Prostate gland (tissue), 2 donors: ENCODE measurements around the gene RET. TPM values are rescaled to one million over a fixed set of nuclear protein-coding genes. Genes with fewer than 3 reads are reported as not detected.

ENCODE experiments used
- DNase-seq: peaks from one replicate; pipeline ENCODE4 v3.0.0-alpha.2; 2019; ENCODE audit warnings: low spot score
- H3K27ac ChIP-seq, 2 donors: fragments of 200-600 bp; sonication (generic); 2 replicates each; pipeline ENCODE4 v1.5.1; 2017 to 2019
- H3K27me3 ChIP-seq: fragments of 200-600 bp; sonication (generic); replicated peaks from 2 replicates; pipeline ENCODE4 v1.5.1; 2019; ENCODE audit not compliant: insufficient read depth
- H3K36me3 ChIP-seq, 2 donors: fragments of 200-600 bp; sonication (generic); 1 replicate in 1 of 2; 2 replicates in 1 of 2; pipeline versions ENCODE4 v1.5.1 to v1.8.1; 2017 to 2019
- H3K4me1 ChIP-seq: fragments of 200-600 bp; sonication (generic); replicated peaks from 2 replicates; pipeline ENCODE4 v1.5.1; 2019
- H3K4me3 ChIP-seq, 2 donors: fragments of 200-600 bp; sonication (generic); 2 replicates each; pipeline ENCODE4 v1.5.1; 2017 to 2019
- H3K9me3 ChIP-seq: fragments of 200-600 bp; sonication (generic); 2 replicates; pipeline ENCODE4 v1.5.1; 2017
- POLR2A ChIP-seq: fragments of 450-650 bp; IDR thresholded peaks from one replicate; pipeline ENCODE4 v1.6.1; 2016; ENCODE audit warnings: antibody characterized with exemption, mild to moderate bottlenecking
- POLR2AphosphoS5 ChIP-seq: sonication (generic); formaldehyde crosslinking; IDR thresholded peaks from one replicate; pipeline ENCODE4 v1.6.1; 2017; ENCODE audit warnings: antibody characterized with exemption
- WGBS: methylation state at CpG from one replicate; pipeline ENCODE4 v1.1.5; 2018; 5-methylcytosine and 5-hydroxymethylcytosine counted together
- intact Hi-C: fragments of 100-400 bp; cut with DNase I; formaldehyde crosslinking; loops from one replicate; pipeline ENCODE4 v1.14.2; 2022
- total RNA-seq, 2 donors: library from RNA; depleted of rRNA; stranded (reverse); fragments of >200 nt; gene quantifications; one replicate each; pipeline ENCODE4 v1.1.0, GENCODE V29; 2016
- TF ChIP-seq, protein P1 (sequence below), 4 experiments: fragments of 200-600 bp in 2 of 4; fragments of 450-650 bp in 2 of 4; sonication (generic) in 2 of 4; IDR thresholded peaks; 1 replicate in 3 of 4; 2 replicates in 1 of 4; pipeline ENCODE4 v1.5.1; 2016 to 2019; ENCODE audit warnings: antibody characterized with exemption in 4 of 4, mild to moderate bottlenecking in 2 of 4, moderate library complexity in 2 of 4

RET gene
- total RNA-seq, 2 donors from 2014 or later: 3.6 to 8.7 TPM

DNA sequence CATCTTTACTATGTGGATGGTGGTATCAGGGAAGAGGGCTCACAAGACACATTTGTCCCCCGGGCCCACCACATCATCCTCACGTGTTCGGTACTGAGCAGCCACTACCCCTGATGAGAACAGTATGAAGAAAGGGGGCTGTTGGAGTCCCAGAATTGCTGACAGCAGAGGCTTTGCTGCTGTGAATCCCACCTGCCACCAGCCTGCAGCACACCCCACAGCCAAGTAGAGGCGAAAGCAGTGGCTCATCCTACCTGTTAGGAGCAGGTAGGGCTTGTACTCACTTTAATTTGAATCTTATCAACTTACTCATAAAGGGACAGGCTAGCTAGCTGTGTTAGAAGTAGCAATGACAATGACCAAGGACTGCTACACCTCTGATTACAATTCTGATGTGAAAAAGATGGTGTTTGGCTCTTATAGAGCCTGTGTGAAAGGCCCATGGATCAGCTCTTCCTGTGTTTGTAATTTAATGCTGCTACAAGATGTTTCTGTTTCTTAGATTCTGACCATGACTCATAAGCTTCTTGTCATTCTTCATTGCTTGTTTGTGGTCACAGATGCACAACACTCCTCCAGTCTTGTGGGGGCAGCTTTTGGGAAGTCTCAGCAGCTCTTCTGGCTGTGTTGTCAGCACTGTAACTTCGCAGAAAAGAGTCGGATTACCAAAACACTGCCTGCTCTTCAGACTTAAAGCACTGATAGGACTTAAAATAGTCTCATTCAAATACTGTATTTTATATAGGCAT, 52.3 kb downstream of the RET start:
- DNase-seq: no peak
- H3K4me1 ChIP-seq: no peaks in the 10 kb centered on the region
- TF ChIP-seq POLR2AphosphoS5 (no peak), POLR2A (no peak)
- TF ChIP-seq, protein P1, sequence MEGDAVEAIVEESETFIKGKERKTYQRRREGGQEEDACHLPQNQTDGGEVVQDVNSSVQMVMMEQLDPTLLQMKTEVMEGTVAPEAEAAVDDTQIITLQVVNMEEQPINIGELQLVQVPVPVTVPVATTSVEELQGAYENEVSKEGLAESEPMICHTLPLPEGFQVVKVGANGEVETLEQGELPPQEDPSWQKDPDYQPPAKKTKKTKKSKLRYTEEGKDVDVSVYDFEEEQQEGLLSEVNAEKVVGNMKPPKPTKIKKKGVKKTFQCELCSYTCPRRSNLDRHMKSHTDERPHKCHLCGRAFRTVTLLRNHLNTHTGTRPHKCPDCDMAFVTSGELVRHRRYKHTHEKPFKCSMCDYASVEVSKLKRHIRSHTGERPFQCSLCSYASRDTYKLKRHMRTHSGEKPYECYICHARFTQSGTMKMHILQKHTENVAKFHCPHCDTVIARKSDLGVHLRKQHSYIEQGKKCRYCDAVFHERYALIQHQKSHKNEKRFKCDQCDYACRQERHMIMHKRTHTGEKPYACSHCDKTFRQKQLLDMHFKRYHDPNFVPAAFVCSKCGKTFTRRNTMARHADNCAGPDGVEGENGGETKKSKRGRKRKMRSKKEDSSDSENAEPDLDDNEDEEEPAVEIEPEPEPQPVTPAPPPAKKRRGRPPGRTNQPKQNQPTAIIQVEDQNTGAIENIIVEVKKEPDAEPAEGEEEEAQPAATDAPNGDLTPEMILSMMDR (IDR thresholded peaks at IDR 0.05): no peak

DNA sequence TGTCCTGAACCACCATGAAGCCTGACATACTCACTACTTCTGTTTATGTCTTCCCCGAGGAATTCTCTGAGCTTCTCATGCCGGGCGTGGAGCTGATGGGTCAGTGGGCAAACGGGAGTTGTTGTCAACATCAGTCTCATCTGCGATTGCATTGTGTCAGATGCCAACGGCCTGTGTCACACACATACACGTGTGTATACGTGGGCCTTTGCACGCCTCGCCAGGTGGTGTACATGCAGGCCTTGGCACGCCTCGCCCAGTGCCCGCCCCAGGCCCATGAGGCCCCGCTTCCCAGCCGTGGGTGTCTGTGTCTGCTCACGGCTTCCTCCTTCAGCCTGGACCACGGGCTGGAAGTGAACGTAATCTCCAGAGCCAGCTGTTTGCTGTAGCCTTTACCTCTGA, 53.9 kb downstream of the RET start:
- Histone ChIP-seq H3K27me3 (no peaks in the 10 kb centered on the region), H3K4me3 (no peak overlapping the region), H3K36me3 (no peaks in the 10 kb centered on the region), H3K4me1 (no peaks in the 10 kb centered on the region), H3K27ac (no peak overlapping the region), H3K9me3 (no peaks in the 10 kb centered on the region)
- TF ChIP-seq POLR2A (no peak), POLR2AphosphoS5 (no peak)
- TF ChIP-seq, protein P1 (IDR thresholded peaks at IDR 0.05): no peak
- DNase-seq: no peak
- intact Hi-C loops: no loop called here
- WGBS: 66% methylated on average over 18 of the region's 18 CpGs

More for the DNA sequence above, 52.3 kb downstream of the RET start:
- Histone ChIP-seq H3K27ac (no peak overlapping the region), H3K9me3 (no peaks in the 10 kb centered on the region), H3K27me3 (no peaks in the 10 kb centered on the region), H3K36me3 (no peaks in the 10 kb centered on the region), H3K4me3 (no peak overlapping the region)
- intact Hi-C loops: no loop called here
- 81% methylated on average over 6 of the region's 6 CpGs for WGBS

DNA sequence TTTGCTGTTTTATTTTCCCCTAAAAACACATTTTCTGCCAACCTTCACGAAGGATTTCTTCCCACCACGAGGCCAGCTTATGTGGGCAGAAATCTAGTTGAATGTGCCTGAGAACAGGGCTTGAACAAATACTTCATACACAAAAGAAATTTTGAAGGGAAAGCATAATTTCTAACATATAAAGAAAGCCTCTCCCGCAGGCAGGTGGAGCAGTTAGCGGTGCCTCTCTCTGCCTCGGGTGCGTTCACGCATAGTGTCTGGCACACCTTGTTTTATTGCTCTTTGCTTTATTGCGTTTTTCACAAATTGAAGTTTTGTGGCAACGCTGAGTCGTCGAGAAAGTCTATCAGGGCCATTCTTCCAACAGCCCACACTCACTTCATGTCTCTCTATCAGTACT, 54.4 kb downstream of the RET start:
- no peaks in the 10 kb centered on the region for H3K9me3 ChIP-seq
- TF ChIP-seq POLR2AphosphoS5: no peak
- TF ChIP-seq, protein P1 (IDR thresholded peaks at IDR 0.05): no peak
- TF ChIP-seq POLR2A: no peak
- no peak overlapping the region for H3K27ac ChIP-seq
- intact Hi-C loops: no loop called here
- H3K4me3 ChIP-seq: no peak overlapping the region
- no peaks in the 10 kb centered on the region for H3K4me1 ChIP-seq
- no peaks in the 10 kb centered on the region for H3K36me3 ChIP-seq
- 53% methylated on average over 11 of the region's 11 CpGs for WGBS
- no peak for DNase-seq
- no peaks in the 10 kb centered on the region for H3K27me3 ChIP-seq

DNA sequence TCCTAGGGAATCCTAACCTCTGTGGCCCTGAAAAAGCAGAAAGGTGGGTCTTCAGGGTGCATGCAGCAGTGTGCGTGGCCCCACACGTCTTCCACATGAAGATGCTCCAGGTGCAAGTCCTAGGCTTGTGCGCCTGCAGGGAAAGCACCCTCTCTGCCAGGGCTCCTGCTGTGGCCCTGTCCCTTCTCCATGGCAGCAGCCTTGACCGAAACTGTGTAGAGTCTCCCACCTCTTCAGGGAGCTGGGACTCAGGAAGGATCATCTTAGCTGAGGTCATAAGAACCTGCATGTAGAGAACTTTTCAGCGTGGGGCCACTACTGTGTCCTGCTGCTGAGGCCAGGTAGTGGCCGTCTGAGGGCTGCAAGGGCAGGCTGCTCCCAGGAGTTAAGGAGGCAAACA, 55.0 kb downstream of the RET start:
- intact Hi-C loops: no loop called here
- TF ChIP-seq POLR2A: no peak
- TF ChIP-seq, protein P1 (IDR thresholded peaks at IDR 0.05): no peak
- TF ChIP-seq POLR2AphosphoS5: no peak
- Histone ChIP-seq H3K27me3 (no peaks in the 10 kb centered on the region), H3K4me3 (no peak overlapping the region), H3K9me3 (no peaks in the 10 kb centered on the region), H3K4me1 (no peaks in the 10 kb centered on the region), H3K36me3 (no peaks in the 10 kb centered on the region), H3K27ac (no peak overlapping the region)
- no peak for DNase-seq
- 91% methylated on average over 5 of the region's 6 CpGs for WGBS
